ENCODE data around the gene LHX4. TPM values are rescaled to one million over a fixed set of nuclear protein-coding genes. Genes with fewer than 3 reads are reported as not detected.

Gene LHX4
- total RNA-seq, 1 donor from 2014 or later, result not detected

- H3K27me3 ChIP-seq (ENCODE audit: low read depth), result no peaks in the 10 kb centered on the region
- intact Hi-C loops (cut with micrococcal nuclease), result no loop called here
- H3K36me3 ChIP-seq, result peaks cover 4% of the 10 kb centered on the region
- H3K9me3 ChIP-seq (replicated peaks), result no peaks in the 10 kb centered on the region
- TF ChIP-seq CTCF (IDR thresholded peaks at IDR 0.05; ENCODE audit: borderline replicate concordance), result peak; percentile 27
- no peak for DNase-seq
- no peak overlapping the region for H3K27ac ChIP-seq (replicated peaks)
- H3K4me3 ChIP-seq, result no peak overlapping the region
- H3K4me1 ChIP-seq, result no peaks in the 10 kb centered on the region
These were observed 39.8 kb downstream of the LHX4 start for GRCh38 chr1:180269645-180270529.

GRCh38 chr1:180270530-180271271 lies 40.6 kb downstream of the LHX4 start:
- Histone ChIP-seq H3K36me3 (peaks cover 13% of the 10 kb centered on the region), H3K4me3 (no peak overlapping the region), H3K27ac (replicated peaks) (no peak overlapping the region), H3K27me3 (ENCODE audit: low read depth) (no peaks in the 10 kb centered on the region), H3K4me1 (no peaks in the 10 kb centered on the region), H3K9me3 (replicated peaks) (no peaks in the 10 kb centered on the region)
- intact Hi-C loops (cut with micrococcal nuclease), result no loop called here
- DNase-seq, result no peak
- no peak for TF ChIP-seq CTCF (IDR thresholded peaks at IDR 0.05; ENCODE audit: borderline replicate concordance)

GRCh38 chr1:180271272-180272255 lies 41.5 kb downstream of the LHX4 start:
- intact Hi-C loops (cut with micrococcal nuclease), result no loop called here
- Histone ChIP-seq H3K9me3 (replicated peaks) (no peaks in the 10 kb centered on the region), H3K27ac (replicated peaks) (no peak overlapping the region), H3K4me1 (no peaks in the 10 kb centered on the region), H3K4me3 (no peak overlapping the region), H3K36me3 (peaks cover 15% of the 10 kb centered on the region), H3K27me3 (ENCODE audit: low read depth) (no peaks in the 10 kb centered on the region)
- no peak for DNase-seq
- no peak for TF ChIP-seq CTCF (IDR thresholded peaks at IDR 0.05; ENCODE audit: borderline replicate concordance)

GRCh38 chr1:180272395-180272794 lies 42.3 kb downstream of the LHX4 start:
- DNase-seq, result no peak
- no peaks in the 10 kb centered on the region for H3K27me3 ChIP-seq (ENCODE audit: low read depth)
- no peak overlapping the region for H3K4me3 ChIP-seq
- no peak for TF ChIP-seq CTCF (IDR thresholded peaks at IDR 0.05; ENCODE audit: borderline replicate concordance)
- no peak overlapping the region for H3K27ac ChIP-seq (replicated peaks)
- intact Hi-C loops (cut with micrococcal nuclease), result no loop called here
- H3K36me3 ChIP-seq, result peaks cover 15% of the 10 kb centered on the region
- peaks cover 3% of the 10 kb centered on the region for H3K4me1 ChIP-seq
- no peaks in the 10 kb centered on the region for H3K9me3 ChIP-seq (replicated peaks)

GRCh38 chr1:180273066-180273465 lies 43.0 kb downstream of the LHX4 start:
- intact Hi-C loops (cut with micrococcal nuclease), result no loop called here
- Histone ChIP-seq H3K9me3 (replicated peaks) (no peaks in the 10 kb centered on the region), H3K27ac (replicated peaks) (no peak overlapping the region), H3K36me3 (peaks cover 15% of the 10 kb centered on the region), H3K27me3 (ENCODE audit: low read depth) (no peaks in the 10 kb centered on the region), H3K4me1 (peaks cover 3% of the 10 kb centered on the region), H3K4me3 (no peak overlapping the region)
- TF ChIP-seq CTCF (IDR thresholded peaks at IDR 0.05; ENCODE audit: borderline replicate concordance), result no peak
- DNase-seq, result no peak
